WTC11 (cell line): ENCODE measurements around the gene STAC. TPM values are rescaled to one million over a fixed set of nuclear protein-coding genes. Genes with fewer than 3 reads are reported as not detected.
"Not testable (repeated sequence)": the region's sequence is repeated elsewhere in the genome, so short reads cannot be mapped to it uniquely, and the experiment has no call there.

ENCODE experiments used
- ATAC-seq: fragments of 200-7000 bp; cut with Tn5 transposase; 2 replicates; pipeline ENCODE4 v1.10.0; 2021; ENCODE audit warnings: mild to moderate bottlenecking, moderate library complexity
- CTCF ChIA-PET: fragments of 300-600 bp; sonication (Branson Sonifier 250); formaldehyde crosslinking; loops from one replicate; lab custom pipeline; 2021; ENCODE audit warnings: antibody characterized with exemption; lab: Charles Lee
- POLR2A ChIA-PET: fragments of 350-600 bp; sonication (Branson Sonifier 250); formaldehyde crosslinking; loops from one replicate; lab custom pipeline; 2021; ENCODE audit warnings: antibody characterized with exemption; lab: Charles Lee
- DNase-seq: peaks from one replicate; pipeline ENCODE4 v3.0.0; 2021; ENCODE audit warnings: low spot score
- H3K27ac Mint-ChIP-seq: 2 replicates; pipeline ENCODE4 v1.8.0; 2021; ENCODE audit warnings: mixed read lengths
- H3K27me3 Mint-ChIP-seq: 2 replicates; pipeline ENCODE4 v1.8.0; 2021; ENCODE audit warnings: low read depth, mild to moderate bottlenecking, moderate library complexity, mixed read lengths
- H3K36me3 Mint-ChIP-seq: 2 replicates; pipeline ENCODE4 v1.8.0; 2021; ENCODE audit warnings: mixed read lengths
- H3K4me1 Mint-ChIP-seq: 2 replicates; pipeline ENCODE4 v1.8.0; 2022; ENCODE audit warnings: mixed read lengths
- H3K4me3 Mint-ChIP-seq: 2 replicates; pipeline ENCODE4 v1.8.0; 2021; ENCODE audit warnings: mild to moderate bottlenecking, moderate library complexity, mixed read lengths
- H3K9me3 Mint-ChIP-seq: 2 replicates; pipeline ENCODE4 v1.8.0; 2021; ENCODE audit warnings: mixed read lengths
- ATF1 ChIP-seq: sonication (generic); formaldehyde crosslinking; IDR thresholded peaks from 2 replicates; pipeline ENCODE4 v1.8.1; 2023; ENCODE audit warnings: mild to moderate bottlenecking, moderate library complexity, missing genetic modification reagents
- CREB1 ChIP-seq: sonication (generic); formaldehyde crosslinking; IDR thresholded peaks from 2 replicates; pipeline ENCODE4 v1.8.0; 2023; ENCODE audit warnings: mild to moderate bottlenecking, missing genetic modification reagents
- FOXK1 ChIP-seq: sonication (generic); formaldehyde crosslinking; IDR thresholded peaks from 2 replicates; pipeline ENCODE4 v1.8.0; 2022; ENCODE audit warnings: mild to moderate bottlenecking, moderate library complexity, missing genetic modification reagents
- FOXP1 ChIP-seq: sonication (generic); formaldehyde crosslinking; IDR thresholded peaks from 2 replicates; pipeline ENCODE4 v1.8.0; 2022; ENCODE audit warnings: missing genetic modification reagents, mild to moderate bottlenecking, moderate library complexity, borderline replicate concordance
- GTF2I ChIP-seq: fragments of 250-450 bp; sonication (Bioruptor Pico); conservative IDR thresholded peaks from 2 replicates; pipeline ENCODE4 v1.4.0; 2021; ENCODE audit warnings: mild to moderate bottlenecking
- IRF2 ChIP-seq: sonication (generic); formaldehyde crosslinking; IDR thresholded peaks from 2 replicates; pipeline ENCODE4 v1.8.0; 2022; ENCODE audit warnings: low read depth, missing genetic modification reagents, borderline replicate concordance
- NFATC4 ChIP-seq: fragments of 250-450 bp; sonication (Bioruptor Pico); IDR thresholded peaks from 2 replicates; pipeline ENCODE4 v1.9.0; 2021; ENCODE audit warnings: mild to moderate bottlenecking
- SMAD4 ChIP-seq: sonication (generic); formaldehyde crosslinking; IDR thresholded peaks from 2 replicates; pipeline ENCODE4 v1.8.0; 2022; ENCODE audit warnings: mild to moderate bottlenecking, missing genetic modification reagents
- SOX15 ChIP-seq: fragments of 250-450 bp; sonication (Bioruptor Pico); IDR thresholded peaks from 2 replicates; pipeline ENCODE4 v1.9.0; 2021; ENCODE audit warnings: mild to moderate bottlenecking
- TCF7 ChIP-seq: sonication (generic); formaldehyde crosslinking; IDR thresholded peaks from 2 replicates; pipeline ENCODE4 v1.8.0; 2022; ENCODE audit warnings: mild to moderate bottlenecking, low read depth, missing genetic modification reagents, moderate library complexity
- TEAD1 ChIP-seq: sonication (generic); formaldehyde crosslinking; IDR thresholded peaks from 2 replicates; pipeline ENCODE4 v1.8.0; 2022; ENCODE audit warnings: mild to moderate bottlenecking, missing genetic modification reagents
- ZNF317 ChIP-seq: sonication (generic); formaldehyde crosslinking; IDR thresholded peaks from 2 replicates; pipeline ENCODE4 v1.8.1; 2023; ENCODE audit warnings: low read depth, mild to moderate bottlenecking, moderate library complexity, missing genetic modification reagents, borderline replicate concordance
- ZNF416 ChIP-seq: fragments of 250-450 bp; sonication (Bioruptor Pico); IDR thresholded peaks from 2 replicates; pipeline ENCODE4 v1.9.0; 2021; ENCODE audit warnings: mild to moderate bottlenecking, inconsistent platforms
- total RNA-seq: library from RNA; stranded (reverse); gene quantifications from 3 replicates; pipeline ENCODE4 v1.2.3, GENCODE V29; 2021
- TF ChIP-seq, protein P1 (sequence below): sonication (generic); formaldehyde crosslinking; IDR thresholded peaks from 2 replicates; pipeline ENCODE4 v1.8.1; 2022; ENCODE audit warnings: mild to moderate bottlenecking, missing genetic modification reagents, moderate library complexity, borderline replicate concordance
- TF ChIP-seq, protein P2 (sequence below): sonication (generic); formaldehyde crosslinking; IDR thresholded peaks from 2 replicates; pipeline ENCODE4 v1.8.1; 2022; ENCODE audit warnings: low read depth, missing genetic modification reagents, borderline replicate concordance
- TF ChIP-seq, protein P3 (sequence below): sonication (generic); formaldehyde crosslinking; conservative IDR thresholded peaks from 2 replicates; pipeline ENCODE4 v1.8.1; 2022; ENCODE audit warnings: mild to moderate bottlenecking, missing genetic modification reagents
- TF ChIP-seq, protein P4 (sequence below): sonication (generic); formaldehyde crosslinking; IDR thresholded peaks from 2 replicates; pipeline ENCODE4 v1.8.1; 2022; ENCODE audit warnings: missing genetic modification reagents, borderline replicate concordance
- TF ChIP-seq, protein P5 (sequence below): sonication (generic); formaldehyde crosslinking; IDR thresholded peaks from 2 replicates; pipeline ENCODE4 v1.8.0; 2023; ENCODE audit warnings: missing genetic modification reagents
- TF ChIP-seq, protein P6 (sequence below): sonication (generic); formaldehyde crosslinking; IDR thresholded peaks from 2 replicates; pipeline ENCODE4 v1.8.0; 2023; ENCODE audit warnings: missing genetic modification reagents, mild to moderate bottlenecking, borderline replicate concordance
- TF ChIP-seq, protein P7 (sequence below): fragments of 250-450 bp; sonication (Bioruptor Pico); IDR thresholded peaks from 2 replicates; pipeline ENCODE4 v1.9.0; 2021; ENCODE audit warnings: mild to moderate bottlenecking, borderline replicate concordance

The STAC gene
- total RNA-seq, 1 experiment from 2014 or later: 5.6 TPM

DNA sequence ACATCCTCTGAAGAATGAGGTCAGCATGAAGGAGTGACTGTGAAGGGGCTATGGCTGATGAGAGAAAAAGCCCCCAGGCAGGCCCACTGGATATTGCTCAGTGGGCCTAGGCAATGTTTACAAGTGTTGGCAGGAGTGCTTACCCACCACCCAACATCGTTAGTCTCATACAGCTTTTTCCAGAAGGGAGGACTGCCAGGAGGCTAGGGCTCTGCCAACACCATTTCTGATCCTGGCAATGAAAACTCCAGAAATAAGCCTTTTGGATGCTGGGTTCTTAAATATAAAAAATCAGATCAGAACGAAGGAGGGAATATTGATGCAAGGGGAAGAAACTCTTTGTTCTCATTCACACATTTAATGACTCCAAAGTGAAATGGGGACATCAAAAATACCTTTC lies 194.9 kb downstream of the STAC start (continued):
- no peak for TF ChIP-seq SMAD4 (CRISPR knock-in tag)
- TF ChIP-seq TEAD1: no peak
- TF ChIP-seq, protein P1, sequence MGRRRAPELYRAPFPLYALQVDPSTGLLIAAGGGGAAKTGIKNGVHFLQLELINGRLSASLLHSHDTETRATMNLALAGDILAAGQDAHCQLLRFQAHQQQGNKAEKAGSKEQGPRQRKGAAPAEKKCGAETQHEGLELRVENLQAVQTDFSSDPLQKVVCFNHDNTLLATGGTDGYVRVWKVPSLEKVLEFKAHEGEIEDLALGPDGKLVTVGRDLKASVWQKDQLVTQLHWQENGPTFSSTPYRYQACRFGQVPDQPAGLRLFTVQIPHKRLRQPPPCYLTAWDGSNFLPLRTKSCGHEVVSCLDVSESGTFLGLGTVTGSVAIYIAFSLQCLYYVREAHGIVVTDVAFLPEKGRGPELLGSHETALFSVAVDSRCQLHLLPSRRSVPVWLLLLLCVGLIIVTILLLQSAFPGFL (CRISPR knock-in tag): no peak
- TF ChIP-seq, protein P2, sequence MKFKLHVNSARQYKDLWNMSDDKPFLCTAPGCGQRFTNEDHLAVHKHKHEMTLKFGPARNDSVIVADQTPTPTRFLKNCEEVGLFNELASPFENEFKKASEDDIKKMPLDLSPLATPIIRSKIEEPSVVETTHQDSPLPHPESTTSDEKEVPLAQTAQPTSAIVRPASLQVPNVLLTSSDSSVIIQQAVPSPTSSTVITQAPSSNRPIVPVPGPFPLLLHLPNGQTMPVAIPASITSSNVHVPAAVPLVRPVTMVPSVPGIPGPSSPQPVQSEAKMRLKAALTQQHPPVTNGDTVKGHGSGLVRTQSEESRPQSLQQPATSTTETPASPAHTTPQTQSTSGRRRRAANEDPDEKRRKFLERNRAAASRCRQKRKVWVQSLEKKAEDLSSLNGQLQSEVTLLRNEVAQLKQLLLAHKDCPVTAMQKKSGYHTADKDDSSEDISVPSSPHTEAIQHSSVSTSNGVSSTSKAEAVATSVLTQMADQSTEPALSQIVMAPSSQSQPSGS (CRISPR knock-in tag): no peak
- TF ChIP-seq ATF1: no peak

DNA sequence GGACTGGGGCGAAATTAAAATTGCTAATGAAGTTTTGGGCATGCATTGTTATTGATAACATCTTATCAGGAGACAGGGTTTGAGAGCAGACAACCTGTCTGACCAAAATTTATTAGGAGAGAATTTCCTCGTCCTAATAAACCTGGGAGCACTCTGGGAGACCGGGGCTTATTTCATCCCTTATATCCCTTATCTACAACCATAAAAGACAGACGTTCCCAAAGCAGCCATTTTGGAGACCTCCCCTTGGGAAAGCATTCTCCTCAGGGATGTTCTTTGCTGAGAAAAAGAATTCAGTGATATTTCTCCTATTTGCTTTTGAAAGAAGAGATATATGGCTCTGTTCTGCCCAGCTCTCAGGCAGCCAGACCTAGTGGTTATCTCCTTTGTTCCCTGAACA lies 198.1 kb downstream of the STAC start:
- DNase-seq, H3K27ac Mint-ChIP-seq, H3K4me1 Mint-ChIP-seq, CTCF ChIA-PET, POLR2A ChIA-PET, ATAC-seq, H3K27me3 Mint-ChIP-seq, H3K4me3 Mint-ChIP-seq: not testable (repeated sequence)
- H3K36me3 Mint-ChIP-seq: peaks cover 15% of the 10 kb centered on the region
- peaks cover 72% of the 10 kb centered on the region for H3K9me3 Mint-ChIP-seq

DNA sequence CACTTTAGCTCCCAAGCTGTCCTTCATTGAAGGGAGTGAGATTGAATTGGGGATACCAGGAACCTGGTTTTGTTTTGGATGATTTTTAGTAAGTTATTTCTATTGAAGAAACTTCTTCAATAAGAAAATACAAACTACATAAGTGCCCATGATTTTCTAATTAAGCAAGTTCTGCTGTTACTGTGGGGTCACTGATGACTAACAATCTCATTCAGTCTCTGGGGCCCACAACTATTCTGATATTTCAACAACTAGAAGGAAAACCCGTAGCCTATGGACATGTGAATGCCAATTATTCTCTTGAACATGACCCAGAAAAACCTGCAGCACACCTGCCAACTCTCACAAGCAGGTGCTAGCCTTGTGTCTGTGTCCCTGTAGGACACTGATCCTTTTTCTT lies 199.4 kb downstream of the STAC start:
- POLR2A ChIA-PET: no interaction called here
- H3K27ac Mint-ChIP-seq: no peak overlapping the region
- CTCF ChIA-PET: no interaction called here
- H3K4me1 Mint-ChIP-seq: no peaks in the 10 kb centered on the region
- H3K4me3 Mint-ChIP-seq: no peak overlapping the region
- TF ChIP-seq, protein P3, sequence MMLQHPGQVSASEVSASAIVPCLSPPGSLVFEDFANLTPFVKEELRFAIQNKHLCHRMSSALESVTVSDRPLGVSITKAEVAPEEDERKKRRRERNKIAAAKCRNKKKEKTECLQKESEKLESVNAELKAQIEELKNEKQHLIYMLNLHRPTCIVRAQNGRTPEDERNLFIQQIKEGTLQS: no peak
- TF ChIP-seq NFATC4 (CRISPR knock-in tag) (no peak), ZNF317 (CRISPR knock-in tag) (no peak), CREB1 (CRISPR knock-in tag) (no peak), FOXK1 (CRISPR knock-in tag) (no peak), TEAD1 (no peak), SOX15 (CRISPR knock-in tag) (no peak), FOXP1 (CRISPR knock-in tag) (no peak), TCF7 (CRISPR knock-in tag) (no peak), GTF2I (CRISPR knock-in tag) (no peak), ZNF416 (CRISPR knock-in tag) (no peak), IRF2 (CRISPR knock-in tag) (no peak)
- TF ChIP-seq, protein P4, sequence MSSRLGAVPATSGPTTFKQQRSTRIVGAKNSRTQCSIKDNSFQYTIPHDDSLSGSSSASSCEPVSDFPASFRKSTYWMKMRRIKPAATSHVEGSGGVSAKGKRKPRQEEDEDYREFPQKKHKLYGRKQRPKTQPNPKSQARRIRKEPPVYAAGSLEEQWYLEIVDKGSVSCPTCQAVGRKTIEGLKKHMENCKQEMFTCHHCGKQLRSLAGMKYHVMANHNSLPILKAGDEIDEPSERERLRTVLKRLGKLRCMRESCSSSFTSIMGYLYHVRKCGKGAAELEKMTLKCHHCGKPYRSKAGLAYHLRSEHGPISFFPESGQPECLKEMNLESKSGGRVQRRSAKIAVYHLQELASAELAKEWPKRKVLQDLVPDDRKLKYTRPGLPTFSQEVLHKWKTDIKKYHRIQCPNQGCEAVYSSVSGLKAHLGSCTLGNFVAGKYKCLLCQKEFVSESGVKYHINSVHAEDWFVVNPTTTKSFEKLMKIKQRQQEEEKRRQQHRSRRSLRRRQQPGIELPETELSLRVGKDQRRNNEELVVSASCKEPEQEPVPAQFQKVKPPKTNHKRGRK: no peak
- TF ChIP-seq, protein P5, sequence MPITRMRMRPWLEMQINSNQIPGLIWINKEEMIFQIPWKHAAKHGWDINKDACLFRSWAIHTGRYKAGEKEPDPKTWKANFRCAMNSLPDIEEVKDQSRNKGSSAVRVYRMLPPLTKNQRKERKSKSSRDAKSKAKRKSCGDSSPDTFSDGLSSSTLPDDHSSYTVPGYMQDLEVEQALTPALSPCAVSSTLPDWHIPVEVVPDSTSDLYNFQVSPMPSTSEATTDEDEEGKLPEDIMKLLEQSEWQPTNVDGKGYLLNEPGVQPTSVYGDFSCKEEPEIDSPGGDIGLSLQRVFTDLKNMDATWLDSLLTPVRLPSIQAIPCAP: no peak
- TF ChIP-seq, protein P6, sequence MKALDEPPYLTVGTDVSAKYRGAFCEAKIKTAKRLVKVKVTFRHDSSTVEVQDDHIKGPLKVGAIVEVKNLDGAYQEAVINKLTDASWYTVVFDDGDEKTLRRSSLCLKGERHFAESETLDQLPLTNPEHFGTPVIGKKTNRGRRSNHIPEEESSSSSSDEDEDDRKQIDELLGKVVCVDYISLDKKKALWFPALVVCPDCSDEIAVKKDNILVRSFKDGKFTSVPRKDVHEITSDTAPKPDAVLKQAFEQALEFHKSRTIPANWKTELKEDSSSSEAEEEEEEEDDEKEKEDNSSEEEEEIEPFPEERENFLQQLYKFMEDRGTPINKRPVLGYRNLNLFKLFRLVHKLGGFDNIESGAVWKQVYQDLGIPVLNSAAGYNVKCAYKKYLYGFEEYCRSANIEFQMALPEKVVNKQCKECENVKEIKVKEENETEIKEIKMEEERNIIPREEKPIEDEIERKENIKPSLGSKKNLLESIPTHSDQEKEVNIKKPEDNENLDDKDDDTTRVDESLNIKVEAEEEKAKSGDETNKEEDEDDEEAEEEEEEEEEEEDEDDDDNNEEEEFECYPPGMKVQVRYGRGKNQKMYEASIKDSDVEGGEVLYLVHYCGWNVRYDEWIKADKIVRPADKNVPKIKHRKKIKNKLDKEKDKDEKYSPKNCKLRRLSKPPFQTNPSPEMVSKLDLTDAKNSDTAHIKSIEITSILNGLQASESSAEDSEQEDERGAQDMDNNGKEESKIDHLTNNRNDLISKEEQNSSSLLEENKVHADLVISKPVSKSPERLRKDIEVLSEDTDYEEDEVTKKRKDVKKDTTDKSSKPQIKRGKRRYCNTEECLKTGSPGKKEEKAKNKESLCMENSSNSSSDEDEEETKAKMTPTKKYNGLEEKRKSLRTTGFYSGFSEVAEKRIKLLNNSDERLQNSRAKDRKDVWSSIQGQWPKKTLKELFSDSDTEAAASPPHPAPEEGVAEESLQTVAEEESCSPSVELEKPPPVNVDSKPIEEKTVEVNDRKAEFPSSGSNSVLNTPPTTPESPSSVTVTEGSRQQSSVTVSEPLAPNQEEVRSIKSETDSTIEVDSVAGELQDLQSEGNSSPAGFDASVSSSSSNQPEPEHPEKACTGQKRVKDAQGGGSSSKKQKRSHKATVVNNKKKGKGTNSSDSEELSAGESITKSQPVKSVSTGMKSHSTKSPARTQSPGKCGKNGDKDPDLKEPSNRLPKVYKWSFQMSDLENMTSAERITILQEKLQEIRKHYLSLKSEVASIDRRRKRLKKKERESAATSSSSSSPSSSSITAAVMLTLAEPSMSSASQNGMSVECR (CRISPR knock-in tag): no peak
- TF ChIP-seq, protein P7, sequence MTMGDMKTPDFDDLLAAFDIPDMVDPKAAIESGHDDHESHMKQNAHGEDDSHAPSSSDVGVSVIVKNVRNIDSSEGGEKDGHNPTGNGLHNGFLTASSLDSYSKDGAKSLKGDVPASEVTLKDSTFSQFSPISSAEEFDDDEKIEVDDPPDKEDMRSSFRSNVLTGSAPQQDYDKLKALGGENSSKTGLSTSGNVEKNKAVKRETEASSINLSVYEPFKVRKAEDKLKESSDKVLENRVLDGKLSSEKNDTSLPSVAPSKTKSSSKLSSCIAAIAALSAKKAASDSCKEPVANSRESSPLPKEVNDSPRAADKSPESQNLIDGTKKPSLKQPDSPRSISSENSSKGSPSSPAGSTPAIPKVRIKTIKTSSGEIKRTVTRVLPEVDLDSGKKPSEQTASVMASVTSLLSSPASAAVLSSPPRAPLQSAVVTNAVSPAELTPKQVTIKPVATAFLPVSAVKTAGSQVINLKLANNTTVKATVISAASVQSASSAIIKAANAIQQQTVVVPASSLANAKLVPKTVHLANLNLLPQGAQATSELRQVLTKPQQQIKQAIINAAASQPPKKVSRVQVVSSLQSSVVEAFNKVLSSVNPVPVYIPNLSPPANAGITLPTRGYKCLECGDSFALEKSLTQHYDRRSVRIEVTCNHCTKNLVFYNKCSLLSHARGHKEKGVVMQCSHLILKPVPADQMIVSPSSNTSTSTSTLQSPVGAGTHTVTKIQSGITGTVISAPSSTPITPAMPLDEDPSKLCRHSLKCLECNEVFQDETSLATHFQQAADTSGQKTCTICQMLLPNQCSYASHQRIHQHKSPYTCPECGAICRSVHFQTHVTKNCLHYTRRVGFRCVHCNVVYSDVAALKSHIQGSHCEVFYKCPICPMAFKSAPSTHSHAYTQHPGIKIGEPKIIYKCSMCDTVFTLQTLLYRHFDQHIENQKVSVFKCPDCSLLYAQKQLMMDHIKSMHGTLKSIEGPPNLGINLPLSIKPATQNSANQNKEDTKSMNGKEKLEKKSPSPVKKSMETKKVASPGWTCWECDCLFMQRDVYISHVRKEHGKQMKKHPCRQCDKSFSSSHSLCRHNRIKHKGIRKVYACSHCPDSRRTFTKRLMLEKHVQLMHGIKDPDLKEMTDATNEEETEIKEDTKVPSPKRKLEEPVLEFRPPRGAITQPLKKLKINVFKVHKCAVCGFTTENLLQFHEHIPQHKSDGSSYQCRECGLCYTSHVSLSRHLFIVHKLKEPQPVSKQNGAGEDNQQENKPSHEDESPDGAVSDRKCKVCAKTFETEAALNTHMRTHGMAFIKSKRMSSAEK (CRISPR knock-in tag): no peak
- TF ChIP-seq, all 79 proteins: peak for 0
- no peak for ATAC-seq
- Mint-ChIP-seq H3K9me3 (peaks cover 74% of the 10 kb centered on the region), H3K36me3 (peaks cover 15% of the 10 kb centered on the region), H3K27me3 (peaks cover 9% of the 10 kb centered on the region)
- no peak for DNase-seq
